Astrocyte (in vitro differentiated cells and primary cell): Measurements from ENCODE around the gene WDR19. TPM values are rescaled to one million over a fixed set of nuclear protein-coding genes. Genes with fewer than 3 reads are reported as not detected.

Experiments
- DNase-seq: peaks from one replicate; pipeline ENCODE4 v3.0.0-alpha.2; 2010; ENCODE audit warnings: low read depth
- FAIRE-seq: peaks from 2 replicates; lab custom pipeline; 2011; peaks lifted over from hg19 to GRCh38; lab: Jason Lieb, UNC
- H2AFZ ChIP-seq: 2 replicates; pipeline ENCODE4 v1.6.0; 2012; ENCODE audit warnings: low read depth, low read length, inconsistent platforms
- H3K27ac ChIP-seq: 2 replicates; pipeline ENCODE4 v1.5.1; 2011; ENCODE audit warnings: low read depth, low read length, inconsistent platforms
- H3K27me3 ChIP-seq: 2 replicates; pipeline ENCODE4 v1.6.0; 2011; ENCODE audit warnings: low read length, inconsistent platforms; ENCODE audit not compliant: insufficient read depth
- H3K36me3 ChIP-seq: 2 replicates; pipeline ENCODE4 v1.5.1; 2011; ENCODE audit warnings: low read length, inconsistent platforms; ENCODE audit not compliant: insufficient read depth
- H3K4me1 ChIP-seq: 2 replicates; pipeline ENCODE4 v1.5.1; 2011; ENCODE audit warnings: low read length, inconsistent platforms; ENCODE audit not compliant: insufficient read depth
- H3K4me2 ChIP-seq: 2 replicates; pipeline ENCODE4 v1.6.0; 2012; ENCODE audit warnings: low read length, inconsistent platforms
- H3K4me3 ChIP-seq: 2 replicates; pipeline ENCODE4 v1.5.1; 2011; ENCODE audit warnings: low read depth, mild to moderate bottlenecking, low read length, inconsistent platforms; ENCODE audit not compliant: insufficient read depth
- H3K79me2 ChIP-seq: 2 replicates; pipeline ENCODE4 v1.6.0; 2012; ENCODE audit warnings: mild to moderate bottlenecking, low read length, inconsistent platforms; ENCODE audit not compliant: insufficient read depth
- H3K9ac ChIP-seq: 2 replicates; pipeline ENCODE4 v1.6.0; 2012; ENCODE audit warnings: mild to moderate bottlenecking, low read length, inconsistent platforms
- H3K9me3 ChIP-seq: 2 replicates; pipeline ENCODE4 v1.5.1; 2012; ENCODE audit warnings: low read depth, mild to moderate bottlenecking, low read length, inconsistent platforms; ENCODE audit not compliant: insufficient read depth
- H4K20me1 ChIP-seq: 2 replicates; pipeline ENCODE4 v1.6.0; 2012; ENCODE audit warnings: low read length, inconsistent platforms; ENCODE audit not compliant: insufficient read depth
- H3K27ac Mint-ChIP-seq: one replicate; pipeline ENCODE4 v1.8.0; 2021; ENCODE audit warnings: mild to moderate bottlenecking, mixed read lengths; ENCODE audit not compliant: unreplicated experiment
- H3K27me3 Mint-ChIP-seq: one replicate; pipeline ENCODE4 v1.8.0; 2021; ENCODE audit warnings: low read depth, mixed read lengths; ENCODE audit not compliant: unreplicated experiment
- H3K36me3 Mint-ChIP-seq: one replicate; pipeline ENCODE4 v1.8.0; 2021; ENCODE audit warnings: low read depth, mixed read lengths; ENCODE audit not compliant: unreplicated experiment
- H3K4me1 Mint-ChIP-seq: one replicate; pipeline ENCODE4 v1.8.0; 2021; ENCODE audit warnings: low read depth, mixed read lengths; ENCODE audit not compliant: unreplicated experiment
- H3K4me3 Mint-ChIP-seq: one replicate; pipeline ENCODE4 v1.8.0; 2021; ENCODE audit warnings: mild to moderate bottlenecking, moderate library complexity, mixed read lengths; ENCODE audit not compliant: unreplicated experiment
- H3K9me3 Mint-ChIP-seq: one replicate; pipeline ENCODE4 v1.8.0; 2021; ENCODE audit warnings: mild to moderate bottlenecking, mixed read lengths; ENCODE audit not compliant: unreplicated experiment
- EZH2 ChIP-seq: IDR thresholded peaks from 2 replicates; pipeline ENCODE4 v1.6.1; 2012; ENCODE audit warnings: mild to moderate bottlenecking, low read length, inconsistent platforms; ENCODE audit not compliant: insufficient read depth
- total RNA-seq: library from RNA; stranded (reverse); gene quantifications from 2 replicates; pipeline ENCODE4 v1.2.1, GENCODE V29; 2021
- TF ChIP-seq, protein P1 (sequence below): IDR thresholded peaks from 2 replicates; pipeline ENCODE4 v1.5.1; 2011; ENCODE audit warnings: low read depth, mild to moderate bottlenecking, inconsistent platforms, low read length, moderate library complexity; ENCODE audit not compliant: insufficient read depth

Gene WDR19
- total RNA-seq, 1 donor from 2014 or later: 18.0 TPM

GRCh38 chr4:39166669-39167068, 15.7 kb upstream of the WDR19 start:
- H3K4me1 ChIP-seq: no peaks in the 10 kb centered on the region
- no peaks in the 10 kb centered on the region for H3K27me3 ChIP-seq
- H3K9ac ChIP-seq: no peak overlapping the region
- Mint-ChIP-seq H3K36me3 (no peaks in the 10 kb centered on the region), H3K4me3 (no peak overlapping the region), H3K9me3 (no peaks in the 10 kb centered on the region), H3K27me3 (no peaks in the 10 kb centered on the region), H3K27ac (no peak overlapping the region), H3K4me1 (no peaks in the 10 kb centered on the region)
- no peak overlapping the region for H3K4me2 ChIP-seq
- H3K9me3 ChIP-seq: no peaks in the 10 kb centered on the region
- no peaks in the 10 kb centered on the region for H4K20me1 ChIP-seq
- H3K79me2 ChIP-seq: no peaks in the 10 kb centered on the region
- no peak overlapping the region for H3K27ac ChIP-seq
- TF ChIP-seq, protein P1, sequence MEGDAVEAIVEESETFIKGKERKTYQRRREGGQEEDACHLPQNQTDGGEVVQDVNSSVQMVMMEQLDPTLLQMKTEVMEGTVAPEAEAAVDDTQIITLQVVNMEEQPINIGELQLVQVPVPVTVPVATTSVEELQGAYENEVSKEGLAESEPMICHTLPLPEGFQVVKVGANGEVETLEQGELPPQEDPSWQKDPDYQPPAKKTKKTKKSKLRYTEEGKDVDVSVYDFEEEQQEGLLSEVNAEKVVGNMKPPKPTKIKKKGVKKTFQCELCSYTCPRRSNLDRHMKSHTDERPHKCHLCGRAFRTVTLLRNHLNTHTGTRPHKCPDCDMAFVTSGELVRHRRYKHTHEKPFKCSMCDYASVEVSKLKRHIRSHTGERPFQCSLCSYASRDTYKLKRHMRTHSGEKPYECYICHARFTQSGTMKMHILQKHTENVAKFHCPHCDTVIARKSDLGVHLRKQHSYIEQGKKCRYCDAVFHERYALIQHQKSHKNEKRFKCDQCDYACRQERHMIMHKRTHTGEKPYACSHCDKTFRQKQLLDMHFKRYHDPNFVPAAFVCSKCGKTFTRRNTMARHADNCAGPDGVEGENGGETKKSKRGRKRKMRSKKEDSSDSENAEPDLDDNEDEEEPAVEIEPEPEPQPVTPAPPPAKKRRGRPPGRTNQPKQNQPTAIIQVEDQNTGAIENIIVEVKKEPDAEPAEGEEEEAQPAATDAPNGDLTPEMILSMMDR: no peak
- no peak for TF ChIP-seq EZH2
- H2AFZ ChIP-seq: no peak overlapping the region
- FAIRE-seq (no peak), DNase-seq (no peak)
- no peak overlapping the region for H3K4me3 ChIP-seq
- H3K36me3 ChIP-seq: no peaks in the 10 kb centered on the region

DNA sequence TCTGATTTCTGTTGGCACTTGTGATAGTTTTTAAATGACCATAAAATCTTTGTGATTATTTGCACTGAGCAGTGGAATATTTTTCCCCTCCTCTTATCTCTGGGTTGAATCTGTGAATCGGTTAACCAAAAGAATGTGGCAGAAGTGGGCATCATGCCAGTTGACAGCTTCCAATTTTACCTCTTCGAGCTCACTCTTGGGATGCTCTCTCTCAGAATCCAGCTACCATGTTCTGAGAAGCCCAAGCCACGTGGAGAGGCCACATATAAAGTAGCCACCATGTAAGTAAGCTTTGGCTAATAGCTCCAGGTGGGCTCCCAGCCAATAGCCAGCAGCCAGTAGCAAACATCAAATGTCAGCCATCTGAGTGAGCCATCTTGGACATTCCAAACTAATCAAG, 12.9 kb upstream of the WDR19 start:
- Histone ChIP-seq H3K79me2 (no peaks in the 10 kb centered on the region), H3K27me3 (no peaks in the 10 kb centered on the region), H4K20me1 (no peaks in the 10 kb centered on the region), H3K4me1 (no peaks in the 10 kb centered on the region), H3K9me3 (no peaks in the 10 kb centered on the region), H3K36me3 (no peaks in the 10 kb centered on the region), H3K4me3 (no peak overlapping the region), H3K27ac (no peak overlapping the region), H3K9ac (no peak overlapping the region), H3K4me2 (no peak overlapping the region), H2AFZ (no peak overlapping the region)
- no peaks in the 10 kb centered on the region for H3K9me3 Mint-ChIP-seq
- H3K36me3 Mint-ChIP-seq: no peaks in the 10 kb centered on the region
- TF ChIP-seq EZH2: no peak
- TF ChIP-seq, protein P1: no peak
- FAIRE-seq (no peak), DNase-seq (peak; percentile 18)
- H3K4me1 Mint-ChIP-seq: no peaks in the 10 kb centered on the region
- H3K4me3 Mint-ChIP-seq: no peak overlapping the region
- no peaks in the 10 kb centered on the region for H3K27me3 Mint-ChIP-seq
- no peak overlapping the region for H3K27ac Mint-ChIP-seq

DNA sequence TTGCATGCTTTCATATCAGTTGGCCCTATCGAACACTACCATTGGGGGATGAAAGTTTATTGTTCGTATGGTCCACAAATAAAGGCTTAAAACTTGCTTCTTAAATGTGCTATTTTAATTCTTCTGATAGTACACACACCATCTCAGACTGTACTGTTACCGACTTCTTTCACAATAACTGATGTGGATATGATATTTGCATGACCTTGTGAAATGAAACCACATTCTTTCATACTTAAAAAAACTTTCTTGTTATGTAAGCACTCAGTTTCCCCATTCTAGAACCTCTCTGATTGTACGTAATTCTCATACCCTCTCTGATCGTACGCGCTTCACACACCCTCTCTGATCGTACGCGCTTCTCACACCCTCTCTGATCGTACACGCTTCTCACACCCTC, 12.0 kb upstream of the WDR19 start:
- H3K4me1 ChIP-seq: no peaks in the 10 kb centered on the region
- DNase-seq: no peak
- no peak overlapping the region for H2AFZ ChIP-seq
- H3K27me3 Mint-ChIP-seq: no peaks in the 10 kb centered on the region
- no peak for TF ChIP-seq EZH2
- TF ChIP-seq, protein P1: no peak
- H3K9me3 Mint-ChIP-seq: no peaks in the 10 kb centered on the region
- H3K79me2 ChIP-seq: no peaks in the 10 kb centered on the region
- H3K36me3 Mint-ChIP-seq: no peaks in the 10 kb centered on the region
- no peak overlapping the region for H3K4me3 ChIP-seq
- peaks cover 3% of the 10 kb centered on the region for H3K27me3 ChIP-seq
- no peaks in the 10 kb centered on the region for H3K36me3 ChIP-seq
- H3K9ac ChIP-seq: no peak overlapping the region
- H3K27ac Mint-ChIP-seq: no peak overlapping the region
- FAIRE-seq: no peak
- H3K4me2 ChIP-seq: no peak overlapping the region
- H3K4me3 Mint-ChIP-seq: no peak overlapping the region
- H3K9me3 ChIP-seq: no peaks in the 10 kb centered on the region
- H4K20me1 ChIP-seq: no peaks in the 10 kb centered on the region
- no peak overlapping the region for H3K27ac ChIP-seq
- H3K4me1 Mint-ChIP-seq: no peaks in the 10 kb centered on the region
